OCI-LY3 (cell line): ENCODE data around the gene RWDD4.
"Not testable (repeated sequence)": the region's sequence is repeated elsewhere in the genome, so short reads cannot be mapped to it uniquely, and the experiment has no call there.

Source experiments
- CTCF ChIP-seq: fragments of 200-600, 300-600 bp; sonication (generic); IDR thresholded peaks from 2 replicates; pipeline ENCODE4 v1.5.1; 2014; ENCODE audit warnings: antibody characterized with exemption, low read length, low read depth
- EZH2phosphoT487 ChIP-seq: fragments of 200-600 bp; shearing (Covaris generic); IDR thresholded peaks from 2 replicates; pipeline ENCODE4 v1.6.1; 2018; ENCODE audit warnings: antibody characterized with exemption, mixed run types, low read depth

- not testable (repeated sequence) for TF ChIP-seq CTCF, EZH2phosphoT487
These were observed 31.7 kb downstream of the RWDD4 start for GRCh38 chr4:183627286-183627685.
